RWPE2 (cell line): Measurements from ENCODE around the gene IGFN1.

Source experiments
- ATAC-seq: fragments of 200-7000 bp; cut with Tn5 transposase; 3 replicates; pipeline ENCODE4 v1.9.1; 2021; ENCODE audit warnings: low read depth
- DNase-seq: peaks from one replicate; pipeline ENCODE4 v3.0.0-alpha.2; 2020; ENCODE audit warnings: low spot score
- H3K27ac ChIP-seq: fragments of 450-650 bp; 2 replicates; pipeline ENCODE4 v1.5.1; 2017; ENCODE audit warnings: mild to moderate bottlenecking; ENCODE audit not compliant: poor library complexity, severe bottlenecking
- H3K27me3 ChIP-seq: fragments of 250-450 bp; sonication (Bioruptor Pico); 2 replicates; pipeline ENCODE4 v1.5.1; 2021; ENCODE audit warnings: mild to moderate bottlenecking, moderate library complexity; ENCODE audit not compliant: insufficient read depth, poor library complexity, severe bottlenecking
- H3K36me3 ChIP-seq: fragments of 250-450 bp; sonication (Bioruptor Pico); 2 replicates; pipeline ENCODE4 v1.5.1; 2020; ENCODE audit warnings: low read depth, mild to moderate bottlenecking, moderate library complexity
- H3K4me1 ChIP-seq: fragments of 250-450 bp; sonication (Bioruptor Pico); 2 replicates; pipeline ENCODE4 v1.5.1; 2021; ENCODE audit warnings: mild to moderate bottlenecking, moderate library complexity; ENCODE audit not compliant: insufficient read depth, poor library complexity, severe bottlenecking
- H3K4me3 ChIP-seq: fragments of 250-450 bp; sonication (Bioruptor Pico); 2 replicates; pipeline ENCODE4 v1.5.1; 2021; ENCODE audit warnings: mild to moderate bottlenecking, moderate library complexity; ENCODE audit not compliant: severe bottlenecking
- H3K9me3 ChIP-seq: fragments of 250-450 bp; sonication (Bioruptor Pico); 2 replicates; pipeline ENCODE4 v1.5.1; 2021; ENCODE audit warnings: mild to moderate bottlenecking, moderate library complexity; ENCODE audit not compliant: severe bottlenecking
- TF ChIP-seq, protein P1 (sequence below): fragments of 450-650 bp; IDR thresholded peaks from one replicate; pipeline ENCODE4 v1.5.1; 2017; ENCODE audit warnings: mild to moderate bottlenecking, moderate library complexity; ENCODE audit not compliant: poor library complexity, severe bottlenecking

Gene IGFN1

DNA sequence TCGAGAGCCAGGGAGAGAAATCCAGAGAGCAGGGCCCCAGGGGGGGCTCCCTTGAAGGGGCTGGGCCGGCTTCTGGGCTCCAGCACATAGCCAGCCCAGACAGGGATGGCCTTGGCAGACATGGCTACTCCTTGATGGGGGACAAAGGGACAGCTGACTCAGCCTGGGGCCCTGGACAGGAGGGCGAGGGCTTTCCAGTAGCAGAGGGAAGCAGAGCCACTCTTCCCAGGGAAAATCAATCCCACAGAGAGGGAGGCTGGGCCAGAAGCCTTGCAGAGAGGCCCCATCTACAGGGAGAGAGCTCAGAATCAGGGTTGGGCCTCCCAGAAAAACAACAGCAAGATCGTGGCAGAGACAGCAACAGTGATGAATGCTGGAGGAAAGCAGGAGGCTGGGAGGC lies 15.6 kb downstream of the IGFN1 start:
- Histone ChIP-seq H3K27me3 (no peaks in the 10 kb centered on the region), H3K4me1 (no peaks in the 10 kb centered on the region), H3K4me3 (no peak overlapping the region), H3K9me3 (no peaks in the 10 kb centered on the region), H3K36me3 (no peaks in the 10 kb centered on the region), H3K27ac (no peak overlapping the region)
- TF ChIP-seq, protein P1, sequence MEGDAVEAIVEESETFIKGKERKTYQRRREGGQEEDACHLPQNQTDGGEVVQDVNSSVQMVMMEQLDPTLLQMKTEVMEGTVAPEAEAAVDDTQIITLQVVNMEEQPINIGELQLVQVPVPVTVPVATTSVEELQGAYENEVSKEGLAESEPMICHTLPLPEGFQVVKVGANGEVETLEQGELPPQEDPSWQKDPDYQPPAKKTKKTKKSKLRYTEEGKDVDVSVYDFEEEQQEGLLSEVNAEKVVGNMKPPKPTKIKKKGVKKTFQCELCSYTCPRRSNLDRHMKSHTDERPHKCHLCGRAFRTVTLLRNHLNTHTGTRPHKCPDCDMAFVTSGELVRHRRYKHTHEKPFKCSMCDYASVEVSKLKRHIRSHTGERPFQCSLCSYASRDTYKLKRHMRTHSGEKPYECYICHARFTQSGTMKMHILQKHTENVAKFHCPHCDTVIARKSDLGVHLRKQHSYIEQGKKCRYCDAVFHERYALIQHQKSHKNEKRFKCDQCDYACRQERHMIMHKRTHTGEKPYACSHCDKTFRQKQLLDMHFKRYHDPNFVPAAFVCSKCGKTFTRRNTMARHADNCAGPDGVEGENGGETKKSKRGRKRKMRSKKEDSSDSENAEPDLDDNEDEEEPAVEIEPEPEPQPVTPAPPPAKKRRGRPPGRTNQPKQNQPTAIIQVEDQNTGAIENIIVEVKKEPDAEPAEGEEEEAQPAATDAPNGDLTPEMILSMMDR, result no peak
- ATAC-seq (no peak), DNase-seq (no peak)

DNA sequence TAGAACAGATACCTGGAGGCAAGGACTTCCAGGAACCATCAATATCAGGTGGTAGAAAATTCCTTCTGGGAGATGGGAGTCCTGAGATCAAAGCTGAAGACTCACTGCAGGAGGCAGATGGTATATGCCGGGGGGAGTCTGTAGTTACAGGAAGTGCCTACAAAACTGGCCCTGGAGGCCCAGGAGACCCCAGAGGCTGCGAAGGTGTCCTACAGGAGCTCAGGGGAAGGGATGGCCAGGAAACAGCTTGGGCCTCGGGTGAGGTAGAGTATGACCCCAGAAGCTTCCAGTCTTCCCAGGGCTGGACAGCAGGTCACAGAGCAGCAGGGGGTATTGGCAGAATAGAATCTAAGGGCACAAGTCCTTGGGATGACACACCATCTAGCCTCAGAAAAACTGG lies 16.4 kb downstream of the IGFN1 start:
- ATAC-seq (no peak), DNase-seq (no peak)
- H3K27me3 ChIP-seq, result no peaks in the 10 kb centered on the region
- no peaks in the 10 kb centered on the region for H3K4me1 ChIP-seq
- H3K4me3 ChIP-seq, result no peak overlapping the region
- H3K9me3 ChIP-seq, result no peaks in the 10 kb centered on the region
- TF ChIP-seq, protein P1, result no peak
- H3K36me3 ChIP-seq, result no peaks in the 10 kb centered on the region
- H3K27ac ChIP-seq, result no peak overlapping the region

DNA sequence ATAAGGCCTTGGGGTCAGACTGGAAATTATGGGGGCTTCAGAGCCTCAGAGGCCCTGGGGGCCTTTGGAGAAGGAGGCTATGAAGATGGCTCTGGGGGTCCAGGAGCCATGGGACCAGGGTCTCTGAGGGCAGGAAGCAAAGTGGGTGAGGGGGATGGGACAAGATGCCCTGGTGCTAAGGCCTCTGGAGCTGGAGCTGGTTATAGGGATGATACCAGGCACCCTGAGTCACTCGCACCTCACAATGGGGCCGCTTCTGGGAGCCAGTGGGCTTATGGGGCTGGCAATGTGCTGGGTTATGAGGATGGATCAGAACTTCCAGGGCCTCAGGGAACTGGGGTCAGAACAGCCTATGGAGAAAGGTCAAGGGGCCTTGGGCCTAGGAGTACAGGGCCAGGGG lies 17.6 kb downstream of the IGFN1 start:
- no peaks in the 10 kb centered on the region for H3K4me1 ChIP-seq
- H3K4me3 ChIP-seq, result no peak overlapping the region
- DNase-seq, result no peak
- ATAC-seq, result no peak
- no peaks in the 10 kb centered on the region for H3K36me3 ChIP-seq
- H3K27ac ChIP-seq, result no peak overlapping the region
- TF ChIP-seq, protein P1, result no peak
- no peaks in the 10 kb centered on the region for H3K9me3 ChIP-seq
- H3K27me3 ChIP-seq, result no peaks in the 10 kb centered on the region

DNA sequence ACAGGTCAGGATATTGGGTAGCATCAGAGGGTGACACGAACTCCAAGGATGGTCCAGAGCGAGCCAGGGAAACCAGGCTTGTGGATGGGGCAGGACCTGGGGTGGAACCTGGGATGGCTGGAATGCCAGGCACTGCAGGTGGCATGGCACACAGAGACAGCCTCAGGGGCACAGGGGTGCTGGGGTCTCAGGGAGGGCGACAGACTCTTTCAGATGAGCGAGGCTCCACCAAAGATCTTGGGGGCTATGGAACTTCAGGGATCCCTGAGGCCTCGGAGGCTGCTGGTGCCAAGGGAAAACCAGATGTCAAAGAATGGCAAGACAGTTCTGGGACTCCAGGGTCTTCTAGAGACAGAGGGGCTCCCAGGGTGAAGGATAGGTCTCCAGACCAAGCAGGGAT lies 21.4 kb downstream of the IGFN1 start:
- DNase-seq, result peak; percentile 27
- no peak overlapping the region for H3K27ac ChIP-seq
- H3K36me3 ChIP-seq, result no peaks in the 10 kb centered on the region

DNA sequence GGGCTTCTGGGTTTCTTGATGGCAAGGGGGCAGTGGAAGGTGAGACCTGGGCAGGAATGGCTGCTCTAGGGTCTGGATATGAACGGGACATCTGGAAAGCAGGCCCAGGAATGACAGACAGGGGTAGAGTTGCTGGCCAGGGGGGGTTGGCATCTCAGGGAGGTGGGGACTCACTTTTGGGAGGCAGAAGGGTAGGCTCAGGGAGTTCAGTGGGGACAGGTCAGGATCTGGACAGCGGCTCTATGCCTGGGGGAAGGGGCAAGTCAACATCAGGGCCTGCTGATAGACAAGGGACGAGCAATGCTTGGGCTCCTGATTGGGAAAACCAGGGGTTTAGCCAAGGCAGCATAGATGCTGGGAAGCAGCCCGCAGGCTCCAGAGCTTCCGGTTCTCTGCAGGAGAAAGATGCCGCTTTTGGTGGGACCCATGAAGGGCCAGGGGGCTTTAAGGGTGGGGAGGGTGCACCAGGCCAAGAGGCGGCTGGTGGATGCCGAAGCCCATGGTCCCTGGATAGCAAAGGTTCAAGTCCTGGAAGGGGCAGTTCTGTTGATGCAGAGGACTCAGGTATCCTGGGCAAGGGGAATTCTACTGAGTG lies 21.9 kb downstream of the IGFN1 start:
- DNase-seq, result peak; percentile 23
- ATAC-seq, result no peak
- H3K4me1 ChIP-seq, result no peaks in the 10 kb centered on the region
- TF ChIP-seq, protein P1, result no peak
- no peaks in the 10 kb centered on the region for H3K36me3 ChIP-seq
- no peaks in the 10 kb centered on the region for H3K9me3 ChIP-seq
- no peaks in the 10 kb centered on the region for H3K27me3 ChIP-seq
- no peak overlapping the region for H3K27ac ChIP-seq
- H3K4me3 ChIP-seq, result no peak overlapping the region

More for the DNA sequence above, 21.4 kb downstream of the IGFN1 start:
- no peaks in the 10 kb centered on the region for H3K4me1 ChIP-seq
- no peaks in the 10 kb centered on the region for H3K9me3 ChIP-seq
- TF ChIP-seq, protein P1, result no peak
- no peak overlapping the region for H3K4me3 ChIP-seq
- no peak for ATAC-seq
- no peaks in the 10 kb centered on the region for H3K27me3 ChIP-seq
